SW 1271 (cell line): ENCODE results near the gene GABARAPL1.
"Not testable (repeated sequence)": the region's sequence is repeated elsewhere in the genome, so short reads cannot be mapped to it uniquely, and the experiment has no call there.

Source experiments
- DNase-seq, 2 experiments: peaks; one replicate each; lab custom pipeline; 2025; lab: John Stamatoyannopoulos, UW

Gene GABARAPL1

DNA sequence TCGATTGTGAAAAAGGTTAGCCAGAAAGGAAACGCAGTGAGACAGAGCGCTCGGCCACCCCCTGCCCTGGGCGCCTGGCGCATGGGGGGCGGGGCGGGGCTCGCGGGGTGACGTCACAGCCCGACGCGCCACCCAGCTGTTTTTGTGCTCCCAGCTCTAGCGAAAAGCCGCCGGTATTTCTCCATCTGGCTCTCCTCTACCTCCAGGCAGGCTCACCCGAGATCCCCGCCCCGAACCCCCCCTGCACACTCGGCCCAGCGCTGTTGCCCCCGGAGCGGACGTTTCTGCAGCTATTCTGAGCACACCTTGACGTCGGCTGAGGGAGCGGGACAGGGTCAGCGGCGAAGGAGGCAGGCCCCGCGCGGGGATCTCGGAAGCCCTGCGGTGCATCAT lies at the start of gene GABARAPL1:
TSS of gene GABARAPL1 (plus strand) at position 139 of the 393 bp plus-strand sequence. CDS start at position 392, 253 bp downstream.
- peak; percentile 66 to 93 for DNase-seq

- no peak for DNase-seq
Observed at GRCh38 chr12:10163084-10163483, 49.6 kb upstream of the GABARAPL1 start.

GRCh38 chr12:10165421-10165820 lies 47.3 kb upstream of the GABARAPL1 start:
- no peak for DNase-seq

DNA sequence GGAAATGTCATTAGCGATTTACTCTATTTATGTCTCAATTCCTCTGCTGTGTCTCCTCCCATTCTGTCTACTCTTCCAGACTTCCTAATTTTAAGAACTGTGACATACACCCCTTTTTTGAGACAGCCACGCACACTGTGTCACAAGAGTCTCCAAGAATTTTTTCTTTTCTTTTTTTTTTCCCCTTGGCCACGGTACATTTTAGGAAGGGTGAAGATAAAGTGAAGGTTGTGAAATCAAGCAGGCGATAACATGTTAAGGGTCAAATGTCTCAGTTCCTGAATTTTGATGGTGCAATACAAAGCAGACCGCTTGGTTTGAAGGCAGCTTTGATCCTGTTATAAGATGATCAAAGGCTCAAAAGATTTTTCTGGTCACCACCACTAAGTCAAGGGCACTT lies 45.1 kb upstream of the GABARAPL1 start:
- DNase-seq, result no peak

- DNase-seq, result no peak
Observed at GRCh38 chr12:10169104-10169503, 43.6 kb upstream of the GABARAPL1 start.

GRCh38 chr12:10170216-10170615 lies 42.5 kb upstream of the GABARAPL1 start:
- no peak for DNase-seq

GRCh38 chr12:10171973-10172728 lies 40.5 kb upstream of the GABARAPL1 start, which contains the start of gene OLR1:
Gene OLR1 (minus strand): TSS chr12:10172132. CDS start chr12:10172077, 55 bp downstream.
- no peak for DNase-seq

DNA sequence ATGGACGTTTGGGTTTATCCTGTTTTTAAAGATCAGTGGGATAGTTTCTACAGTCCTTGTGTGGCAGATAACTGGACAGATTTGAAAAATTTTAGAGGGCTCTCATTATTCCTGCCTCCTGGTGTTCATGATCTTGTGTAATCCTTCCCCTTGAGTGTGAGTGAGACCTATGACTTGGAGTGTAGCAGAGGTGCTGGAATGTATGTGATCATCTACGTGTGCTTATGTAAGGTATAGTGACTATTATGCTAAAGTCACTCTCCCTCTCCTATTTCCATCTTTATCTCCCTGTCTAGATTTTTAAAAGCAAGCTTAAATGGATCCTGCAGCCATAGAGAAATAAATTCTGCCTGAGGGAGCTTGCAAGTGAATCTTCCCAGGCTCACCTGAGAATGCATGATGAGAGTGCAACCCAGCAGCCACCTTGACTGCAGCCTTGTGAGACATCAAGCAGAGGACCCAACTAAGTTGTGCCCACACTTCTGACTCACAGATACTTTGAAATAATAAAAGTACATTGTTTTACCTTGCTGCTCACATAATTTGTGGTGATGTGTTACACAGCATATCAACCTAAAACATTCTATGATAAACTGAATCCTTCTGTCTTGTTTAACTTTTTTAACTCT lies 37.6 kb upstream of the GABARAPL1 start:
- DNase-seq, result no peak

DNA sequence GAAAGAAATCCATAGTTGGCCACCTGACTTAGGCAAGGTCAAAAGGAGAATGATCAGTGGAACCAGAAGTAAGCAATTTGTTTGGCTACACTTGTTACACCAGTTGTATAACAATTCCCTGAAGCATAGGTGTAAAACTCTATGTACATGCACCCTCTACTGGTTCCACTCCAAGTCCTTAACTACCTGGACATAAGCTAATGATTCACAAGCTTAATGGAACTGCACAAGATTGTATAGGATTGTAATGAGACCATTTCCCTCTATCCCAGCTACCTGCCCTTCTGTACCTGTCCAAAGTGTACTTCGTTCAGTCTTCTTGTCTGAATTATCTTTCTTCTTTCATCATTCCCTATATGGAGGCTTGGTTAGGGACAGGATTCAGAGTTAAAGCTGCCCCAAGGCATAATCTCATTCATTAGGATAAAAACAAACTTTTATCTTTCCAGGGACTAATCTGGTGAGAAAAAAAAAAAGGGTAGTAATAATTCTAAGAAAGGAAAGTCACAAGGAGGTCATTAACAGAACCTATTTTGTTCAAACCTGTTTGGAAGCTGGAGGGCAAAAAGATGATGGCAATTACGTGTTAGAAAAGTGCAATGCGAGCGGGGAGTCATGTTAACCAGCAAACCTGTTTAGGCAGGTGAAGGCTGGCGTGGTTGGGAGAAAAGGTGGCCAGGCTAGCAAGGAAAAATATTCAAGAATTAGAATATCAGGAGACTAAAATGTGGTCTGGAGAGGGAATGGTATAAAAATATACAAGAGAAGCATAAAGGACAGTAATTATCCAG lies 36.6 kb upstream of the GABARAPL1 start:
- no peak for DNase-seq

DNA sequence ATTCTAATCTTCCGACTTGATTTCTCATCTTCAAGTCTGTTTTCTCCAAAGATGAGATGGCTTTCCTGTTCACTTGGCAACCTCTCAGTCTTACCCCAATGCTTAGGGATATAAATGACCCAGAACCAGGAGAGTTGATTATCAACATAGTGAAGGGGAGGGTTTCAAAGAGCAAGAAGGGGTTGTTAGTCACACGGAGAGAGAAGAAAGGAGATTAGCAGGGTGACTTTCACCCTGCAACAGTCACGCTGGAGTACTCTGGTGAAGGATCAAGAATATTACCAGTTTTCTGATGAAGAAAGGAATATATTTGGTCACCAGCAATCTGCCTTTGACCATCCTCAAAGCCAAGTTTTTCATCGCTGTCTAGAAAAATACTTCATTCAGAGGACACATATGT lies 33.9 kb upstream of the GABARAPL1 start, which contains the start of gene TMEM52B:
TSS of gene TMEM52B (plus strand) at position 212 of the 400 bp plus-strand sequence. CDS start 543 bp downstream, outside the sequence.
- DNase-seq, result no peak

GRCh38 chr12:10179776-10180181 lies 32.9 kb upstream of the GABARAPL1 start:
- no peak for DNase-seq

DNA sequence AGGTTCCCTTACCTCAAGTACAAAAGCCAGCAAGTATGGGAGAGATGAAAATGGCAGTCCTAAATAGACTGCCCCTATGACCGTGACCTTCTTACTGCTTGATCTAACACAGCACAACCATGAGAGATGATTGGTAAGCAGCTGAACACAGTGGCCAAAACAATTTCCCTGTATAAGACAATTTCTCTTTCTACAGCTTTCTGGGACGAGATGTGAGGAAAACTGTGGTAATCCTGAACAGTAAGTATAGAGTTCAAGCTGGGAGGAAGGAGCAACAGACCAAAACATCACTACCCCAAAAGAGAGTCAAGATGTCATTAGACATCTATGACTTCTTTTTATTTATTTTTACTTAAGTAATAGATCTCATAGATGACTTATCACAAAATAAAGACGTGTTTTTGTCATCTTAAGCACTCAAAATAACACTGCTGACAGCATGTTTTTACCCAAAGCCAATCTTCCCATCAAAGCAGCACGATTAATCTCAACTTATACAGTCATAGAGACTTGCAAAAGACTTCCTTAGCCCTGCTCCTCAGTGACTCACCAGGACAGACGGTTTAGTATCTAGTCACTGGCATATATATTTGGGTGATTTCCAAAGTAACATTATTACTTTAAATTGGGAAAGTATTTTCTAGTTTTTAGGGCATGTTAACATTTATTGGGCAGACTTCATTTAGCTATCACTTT lies 30.2 kb upstream of the GABARAPL1 start:
- DNase-seq, result no peak

DNA sequence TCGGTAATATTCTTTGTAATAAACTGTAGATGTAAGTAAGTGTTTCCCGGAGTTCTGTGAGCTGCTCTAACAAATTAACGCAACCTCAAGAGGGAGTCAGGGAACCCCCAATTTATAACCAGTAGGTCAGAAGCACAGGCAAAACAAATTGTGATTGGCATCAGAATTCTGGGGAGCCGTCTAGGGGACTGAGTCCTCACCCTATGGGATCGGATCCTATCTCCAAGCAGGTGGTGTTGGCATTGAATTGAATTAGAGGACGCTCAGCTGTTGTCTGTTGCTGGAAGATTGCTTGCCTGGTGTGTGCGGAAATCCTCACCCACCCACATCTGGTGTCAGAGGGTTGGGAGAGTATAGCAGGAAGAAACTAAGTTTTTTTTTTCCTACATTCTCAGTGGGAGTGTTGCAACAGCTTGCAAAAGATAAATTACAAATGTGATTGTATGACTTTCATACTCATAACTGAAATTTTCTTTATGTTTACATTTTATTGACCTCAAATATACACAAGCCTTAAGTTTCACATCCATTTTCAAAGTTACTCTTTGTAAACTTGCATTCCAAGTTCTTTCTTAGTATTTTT lies 28.3 kb upstream of the GABARAPL1 start:
- DNase-seq, result no peak

GRCh38 chr12:10186299-10186698 lies 26.4 kb upstream of the GABARAPL1 start:
- DNase-seq, result no peak

DNA sequence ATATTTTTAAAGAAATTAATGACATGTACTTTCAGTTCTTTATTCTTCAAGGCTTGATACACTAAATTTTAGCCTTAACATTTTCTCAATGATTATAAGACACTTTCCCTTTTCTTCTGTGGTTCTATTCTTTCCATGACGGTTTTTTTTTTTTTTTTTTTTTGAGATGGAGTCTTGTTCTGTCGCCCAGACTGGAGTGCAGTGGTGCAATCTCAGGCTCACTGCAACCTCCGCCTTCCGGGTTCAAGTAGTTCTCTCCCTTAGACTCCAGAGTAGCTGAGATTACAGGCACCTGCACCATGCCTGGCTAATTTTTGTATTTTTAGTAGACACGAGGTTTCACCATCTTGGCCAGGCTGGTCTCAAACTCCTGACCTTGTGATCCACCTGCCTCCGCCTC lies 25.7 kb upstream of the GABARAPL1 start:
- DNase-seq, result not testable (repeated sequence)

DNA sequence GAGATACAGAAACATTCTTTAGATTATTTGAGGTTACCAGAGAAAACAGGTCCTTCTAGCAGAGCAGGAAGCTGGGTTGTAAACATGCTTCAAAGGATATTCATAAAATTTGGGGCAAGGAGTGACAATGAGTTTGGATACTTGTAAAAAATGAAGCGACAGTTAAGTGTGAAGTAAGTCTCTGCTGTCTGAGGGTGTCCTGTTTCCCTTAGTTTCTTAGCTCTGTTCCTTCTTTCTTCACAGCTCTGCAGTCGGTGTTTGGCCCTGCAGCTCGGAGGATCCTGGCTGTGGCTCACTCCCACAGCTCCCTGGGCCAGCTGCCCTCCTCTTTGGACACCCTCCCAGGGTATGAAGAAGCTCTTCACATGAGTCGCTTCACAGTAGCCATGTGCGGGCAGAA lies 23.0 kb upstream of the GABARAPL1 start:
- no peak for DNase-seq

DNA sequence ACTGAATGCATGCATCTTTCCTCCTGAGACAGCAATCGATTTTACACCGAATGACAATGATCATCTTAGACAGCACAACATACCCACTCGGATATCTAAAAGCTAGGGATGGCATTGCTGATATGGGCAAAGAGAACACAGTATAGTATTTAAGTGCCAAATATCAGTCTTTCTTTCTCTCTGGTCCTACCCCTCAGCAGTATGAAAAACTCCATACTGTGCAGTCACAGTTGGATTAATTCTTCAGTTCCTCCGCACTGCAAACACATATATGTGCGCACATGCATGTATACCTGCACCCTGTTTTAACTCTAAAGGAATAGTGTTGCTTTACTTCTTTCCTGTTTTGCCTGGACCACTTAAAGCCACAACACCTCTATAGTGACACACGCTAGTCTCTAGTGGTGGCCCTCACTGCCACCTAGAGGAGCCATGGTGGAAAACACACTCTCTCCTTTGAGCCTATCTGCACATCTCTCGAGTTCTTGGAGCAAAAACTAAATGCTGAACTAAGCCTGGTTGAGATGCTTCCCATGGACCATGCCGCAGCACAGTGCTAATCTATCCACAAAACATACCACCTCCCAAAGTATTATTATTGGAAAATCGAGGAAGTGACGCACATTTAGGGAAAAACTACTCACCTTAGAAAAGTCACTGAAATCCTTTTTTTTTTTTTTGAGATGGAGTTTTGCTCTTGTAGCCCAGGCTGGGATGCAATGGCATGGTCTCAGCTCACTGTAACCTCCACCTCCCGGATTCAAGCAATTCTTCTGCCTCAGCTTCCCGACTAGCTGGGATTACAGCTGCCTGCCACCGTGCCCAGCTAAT lies 21.9 kb upstream of the GABARAPL1 start:
- DNase-seq, result peak; percentile 16 to 79

DNA sequence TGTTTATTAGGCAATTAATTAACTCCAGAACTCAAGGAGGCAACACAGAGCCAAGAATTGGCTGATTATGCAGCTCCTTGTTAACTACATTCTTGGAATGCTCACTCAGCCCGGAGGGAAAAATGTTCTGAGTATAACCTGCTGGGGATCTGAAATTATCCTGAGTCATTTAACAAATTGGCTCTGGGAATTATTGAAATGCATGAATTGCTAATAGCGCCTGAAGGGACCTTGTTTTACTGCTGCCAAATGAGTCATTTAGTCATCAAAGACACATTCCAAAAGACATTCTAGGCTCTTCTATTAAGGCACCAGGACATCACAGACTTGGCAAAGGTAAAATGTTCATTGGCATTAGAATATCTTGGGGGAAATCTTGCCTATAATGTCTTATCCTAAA lies 20.8 kb upstream of the GABARAPL1 start:
- DNase-seq, result no peak

- no peak for DNase-seq
Observed at GRCh38 chr12:10194160-10194670, 18.5 kb upstream of the GABARAPL1 start.

DNA sequence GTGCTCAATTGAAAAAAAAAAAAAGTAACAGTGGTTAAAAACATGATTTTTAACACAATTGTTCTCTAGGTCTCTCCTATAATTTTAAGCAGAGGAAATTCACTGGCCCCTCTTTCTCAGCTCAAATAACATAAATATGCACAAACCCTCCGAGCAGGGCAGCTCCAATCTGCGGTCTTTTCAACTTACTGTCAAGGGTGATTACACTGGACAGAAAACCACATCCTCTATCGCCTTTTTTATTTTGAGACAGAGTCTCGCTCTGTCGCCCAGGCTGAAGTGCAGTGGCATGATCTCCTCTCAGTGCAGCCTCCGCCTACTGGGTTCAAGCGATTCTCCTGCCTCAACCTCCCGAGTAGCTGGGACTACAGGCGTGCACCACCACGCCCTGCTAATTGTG lies 16.5 kb upstream of the GABARAPL1 start:
- no peak for DNase-seq
